Mammary epithelial cell (primary cell): ENCODE measurements around the gene TLCD5.

ENCODE experiments used
- CTCF ChIP-seq, 2 donors: IDR thresholded peaks in 1 of 2; conservative IDR thresholded peaks in 1 of 2; 2 replicates each; pipeline ENCODE4 v1.5.1; 2011 to 2012; ENCODE audit warnings: inconsistent platforms in 2 of 2, low read length in 2 of 2, mild to moderate bottlenecking in 2 of 2, control low read depth in 1 of 2, low read depth in 1 of 2; ENCODE audit not compliant: insufficient read depth in 1 of 2; ENCODE audit errors: extremely low read depth in 1 of 2
- EZH2 ChIP-seq: IDR thresholded peaks from 2 replicates; pipeline ENCODE4 v1.6.1; 2012; ENCODE audit warnings: low read length, inconsistent platforms, borderline replicate concordance

DNA sequence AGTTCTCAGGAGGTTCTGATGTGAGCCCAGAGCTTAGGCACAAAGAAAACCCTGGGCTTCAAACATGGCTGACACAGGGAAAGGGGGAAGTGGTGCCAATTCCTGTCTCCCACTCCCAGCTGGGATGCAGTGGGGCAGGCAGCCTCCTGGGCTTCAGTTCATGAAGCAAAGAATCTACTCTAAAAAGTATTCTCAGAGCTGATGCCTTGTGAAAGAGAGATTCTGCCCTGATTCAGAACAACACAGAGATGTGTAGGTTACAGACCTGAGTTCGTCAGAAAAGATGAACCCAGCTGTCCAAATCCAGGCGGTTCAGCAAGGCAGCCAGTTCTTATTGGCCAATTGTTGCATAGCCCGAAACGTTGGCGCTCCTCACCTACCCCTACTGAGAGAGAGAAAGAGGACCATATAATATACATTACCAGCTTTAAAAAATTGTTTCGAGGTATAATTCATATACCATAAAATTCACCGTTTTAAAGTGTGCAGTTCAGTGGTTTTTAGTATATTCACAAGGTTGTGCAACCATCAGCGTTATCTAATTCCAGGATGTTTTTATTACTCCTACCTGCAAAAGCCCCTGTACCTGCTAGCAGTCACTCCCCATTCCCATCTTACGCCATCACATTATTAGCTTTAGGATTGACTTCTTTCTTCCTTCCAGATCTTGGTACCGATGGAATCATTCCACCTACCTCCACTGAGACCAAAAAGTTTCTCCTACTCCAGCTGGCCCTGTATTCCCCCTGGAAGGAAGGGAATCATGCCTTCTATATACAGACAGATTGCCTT is 7.2 kb upstream of the TLCD5 start:
- TF ChIP-seq CTCF (conservative IDR thresholded peaks at IDR 0.05 in 1 of 2, IDR thresholded peaks at IDR 0.05 in 1 of 2; ENCODE audit: extremely low read depth in 1 of 2, insufficient read depth in 1 of 2, low read depth in 1 of 2, low read length in 2 of 2) (no peak), EZH2 (no peak)
